ENCODE measurements around the gene SMAD4. TPM values are rescaled to one million over a fixed set of nuclear protein-coding genes. Genes with fewer than 3 reads are reported as not detected.

The SMAD4 gene
- total RNA-seq, 1 experiment from 2014 or later = 172 TPM

DNA sequence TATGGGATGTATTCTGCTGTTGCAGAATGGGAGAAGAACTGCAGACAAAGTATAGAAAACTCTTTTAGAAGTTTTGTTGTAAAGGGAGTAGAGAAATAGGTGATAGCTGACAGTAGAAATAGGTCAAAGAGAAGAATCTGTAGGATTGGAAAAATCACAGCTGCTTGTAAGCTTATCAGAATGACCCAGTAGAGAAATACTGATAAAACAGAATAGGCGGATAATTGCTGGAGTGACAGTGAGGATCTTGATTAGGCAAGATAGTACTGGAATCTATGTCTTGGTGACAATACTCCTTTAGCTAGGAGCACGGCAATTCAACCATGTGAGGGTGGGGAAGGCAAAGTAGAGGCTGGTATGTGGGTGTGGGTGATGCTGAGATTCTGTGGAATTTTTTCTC is 4.5 kb upstream of the SMAD4 start:
- peaks cover 5 to 22% (median 8%) of the 10 kb centered on the region in 3 experiments for H3K36me3 Mint-ChIP-seq (ENCODE audit: insufficient read depth in 1 of 3, low read depth in 3 of 3)
- no peaks in the 10 kb centered on the region for H3K27me3 ChIP-seq (ENCODE audit: insufficient read depth, low read length)
- no peak overlapping the region for H3K9ac ChIP-seq (ENCODE audit: extremely low read depth, insufficient read length, low read length)
- H2BK12ac ChIP-seq (ENCODE audit: insufficient read length, low read depth, low read length) = no peak overlapping the region
- H2AFZ ChIP-seq (ENCODE audit: low read length) = no peak overlapping the region
- H4K91ac ChIP-seq (ENCODE audit: insufficient read length, low read depth, low read length) = no peak overlapping the region
- no peaks in the 10 kb centered on the region for H4K20me1 ChIP-seq (ENCODE audit: control insufficient read depth, insufficient read depth, insufficient read length)
- H3K23me2 ChIP-seq (ENCODE audit: insufficient read length, low read depth, low read length, poor library complexity, severe bottlenecking) = peaks cover 4% of the 10 kb centered on the region
- no peaks in the 10 kb centered on the region for H3K79me2 ChIP-seq (ENCODE audit: insufficient read depth, low read length)
- H3K27me3 Mint-ChIP-seq (ENCODE audit: low read depth) = no peaks in the 10 kb centered on the region
- H2AK5ac ChIP-seq (ENCODE audit: insufficient read length, low read length) = no peak overlapping the region
- H3K4me1 Mint-ChIP-seq = peaks cover 0 to 29% of the 10 kb centered on the region in 2 experiments; a peak in 3 of 4 replicates
- no peak overlapping the region for H2BK15ac ChIP-seq (ENCODE audit: low read depth, low read length)
- H3K9me3 ChIP-seq (ENCODE audit: control insufficient read depth, low read depth, low read length) = no peaks in the 10 kb centered on the region
- H3K4me2 ChIP-seq (ENCODE audit: insufficient read depth, insufficient read length, low read length) = no peak overlapping the region
- H3K23ac ChIP-seq (ENCODE audit: insufficient read length, low read depth, low read length) = no peak overlapping the region
- TF ChIP-seq, protein P1, sequence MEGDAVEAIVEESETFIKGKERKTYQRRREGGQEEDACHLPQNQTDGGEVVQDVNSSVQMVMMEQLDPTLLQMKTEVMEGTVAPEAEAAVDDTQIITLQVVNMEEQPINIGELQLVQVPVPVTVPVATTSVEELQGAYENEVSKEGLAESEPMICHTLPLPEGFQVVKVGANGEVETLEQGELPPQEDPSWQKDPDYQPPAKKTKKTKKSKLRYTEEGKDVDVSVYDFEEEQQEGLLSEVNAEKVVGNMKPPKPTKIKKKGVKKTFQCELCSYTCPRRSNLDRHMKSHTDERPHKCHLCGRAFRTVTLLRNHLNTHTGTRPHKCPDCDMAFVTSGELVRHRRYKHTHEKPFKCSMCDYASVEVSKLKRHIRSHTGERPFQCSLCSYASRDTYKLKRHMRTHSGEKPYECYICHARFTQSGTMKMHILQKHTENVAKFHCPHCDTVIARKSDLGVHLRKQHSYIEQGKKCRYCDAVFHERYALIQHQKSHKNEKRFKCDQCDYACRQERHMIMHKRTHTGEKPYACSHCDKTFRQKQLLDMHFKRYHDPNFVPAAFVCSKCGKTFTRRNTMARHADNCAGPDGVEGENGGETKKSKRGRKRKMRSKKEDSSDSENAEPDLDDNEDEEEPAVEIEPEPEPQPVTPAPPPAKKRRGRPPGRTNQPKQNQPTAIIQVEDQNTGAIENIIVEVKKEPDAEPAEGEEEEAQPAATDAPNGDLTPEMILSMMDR (conservative IDR thresholded peaks at IDR 0.05) = no peak
- no peak overlapping the region for H4K5ac ChIP-seq (ENCODE audit: insufficient read length, low read depth, low read length)
- no peak overlapping the region for H3K14ac ChIP-seq (ENCODE audit: insufficient read depth, low read length)
- H2BK120ac ChIP-seq (ENCODE audit: low read depth, low read length, poor library complexity, severe bottlenecking) = no peak overlapping the region
- H4K8ac ChIP-seq (replicated peaks; ENCODE audit: insufficient read length, low read depth, low read length) = no peak overlapping the region
- no peak overlapping the region for H3T11ph ChIP-seq (ENCODE audit: low read length)
- H3K4me1 ChIP-seq (ENCODE audit: insufficient read depth, low read length) = peaks cover 3% of the 10 kb centered on the region
- DNase-seq = no peak
- no peak overlapping the region for H2BK20ac ChIP-seq (ENCODE audit: low read depth, low read length, poor library complexity, severe bottlenecking)
- no peak overlapping the region for H2BK5ac ChIP-seq (ENCODE audit: insufficient read length, low read length)
- no peak overlapping the region for H3K4ac ChIP-seq (ENCODE audit: low read depth, low read length)
- no peak overlapping the region for H3K27ac Mint-ChIP-seq
- H3K18ac ChIP-seq (ENCODE audit: insufficient read length, low read depth, low read length) = no peak overlapping the region
- H3K4me3 Mint-ChIP-seq = no peak overlapping the region
- H3K56ac ChIP-seq (ENCODE audit: insufficient read length, low read depth, low read length) = no peak overlapping the region
- WGBS (ENCODE audit: extremely low coverage, insufficient read length, low lambda C conversion rate) = no CpG with 5 or more reads among the region's 2 CpGs
- H3K79me1 ChIP-seq (ENCODE audit: insufficient read depth, low read depth, low read length, poor library complexity, severe bottlenecking) = no peaks in the 10 kb centered on the region
- peaks cover 3 to 5% of the 10 kb centered on the region in 2 experiments; a peak in 3 of 5 replicates for H3K9me3 Mint-ChIP-seq
- no peak overlapping the region for H3K27ac ChIP-seq (ENCODE audit: insufficient read length, low read depth, low read length)

Measured in H9 (cell line).